HepG2 (cell line): ENCODE data around the gene KLHDC2. TPM values are rescaled to one million over a fixed set of nuclear protein-coding genes. Genes with fewer than 3 reads are reported as not detected.

Experiments
- ADNP ChIP-seq: sonication (generic); formaldehyde crosslinking; IDR thresholded peaks from 2 replicates; pipeline ENCODE4 v1.4.0; 2020; ENCODE audit warnings: missing genetic modification reagents
- EEA1 ChIP-seq: sonication (generic); formaldehyde crosslinking; IDR thresholded peaks from 2 replicates; pipeline ENCODE4 v1.5.1; 2020; ENCODE audit warnings: mild to moderate bottlenecking, missing genetic modification reagents, borderline replicate concordance
- EP300 ChIP-seq, 3 experiments: sonication (generic) in 1 of 3; formaldehyde crosslinking in 1 of 3; IDR thresholded peaks; 2 replicates each; pipeline versions ENCODE4 v1.5.1 to v1.6.1; 2011 to 2020; ENCODE audit warnings: low read depth in 2 of 3, low read length in 2 of 3, borderline replicate concordance in 1 of 3, improper control_type of control experiment in 1 of 3, mild to moderate bottlenecking in 1 of 3, missing genetic modification reagents in 1 of 3, moderate library complexity in 1 of 3
- FOXK2 ChIP-seq: fragments of 450-650 bp; IDR thresholded peaks from 2 replicates; pipeline ENCODE4 v1.6.1; 2016
- MATR3 ChIP-seq: sonication (generic); formaldehyde crosslinking; IDR thresholded peaks from 2 replicates; pipeline ENCODE4 v1.4.0; 2020; ENCODE audit warnings: missing genetic modification reagents
- NFE2L2 ChIP-seq: fragments of 150-350 bp; IDR thresholded peaks from 2 replicates; pipeline ENCODE4 v1.6.1; 2014; ENCODE audit warnings: low read length
- NR2F6 ChIP-seq, 2 experiments: IDR thresholded peaks; 2 replicates each; pipeline ENCODE4 v1.6.1; 2016; ENCODE audit warnings: antibody characterized with exemption in 1 of 2, mild to moderate bottlenecking in 1 of 2
- SMAD1 ChIP-seq: sonication (generic); formaldehyde crosslinking; IDR thresholded peaks from 2 replicates; pipeline ENCODE4 v1.4.0; 2020; ENCODE audit warnings: missing genetic modification reagents, low read depth, mild to moderate bottlenecking, borderline replicate concordance
- STAG1 ChIP-seq: sonication (generic); formaldehyde crosslinking; IDR thresholded peaks from 2 replicates; pipeline ENCODE4 v1.4.0; 2020; ENCODE audit warnings: missing genetic modification reagents
- TSC22D2 ChIP-seq: sonication (generic); formaldehyde crosslinking; IDR thresholded peaks from 2 replicates; pipeline ENCODE4 v1.5.1; 2020; ENCODE audit warnings: missing genetic modification reagents, mild to moderate bottlenecking, borderline replicate concordance
- ZBTB20 ChIP-seq: sonication (generic); formaldehyde crosslinking; IDR thresholded peaks from 2 replicates; pipeline ENCODE4 v1.8.1; 2023; ENCODE audit warnings: missing genetic modification reagents, low read depth, mild to moderate bottlenecking, borderline replicate concordance
- ZFP36 ChIP-seq: fragments of 150-350 bp; IDR thresholded peaks from 2 replicates; pipeline ENCODE4 v1.6.1; 2018; ENCODE audit warnings: borderline replicate concordance, low read length, low read depth; ENCODE audit not compliant: partially characterized antibody
- ZNF605 ChIP-seq: sonication (generic); formaldehyde crosslinking; IDR thresholded peaks from 2 replicates; pipeline ENCODE4 v1.8.0; 2022; ENCODE audit warnings: mild to moderate bottlenecking, missing genetic modification reagents
- ZNF7 ChIP-seq: IDR thresholded peaks from 2 replicates; pipeline ENCODE4 v1.6.1; 2016; ENCODE audit warnings: missing biosample characterization, missing genetic modification reagents
- ZNF781 ChIP-seq: sonication (generic); formaldehyde crosslinking; IDR thresholded peaks from 2 replicates; pipeline ENCODE4 v1.5.1; 2020; ENCODE audit warnings: borderline replicate concordance, mild to moderate bottlenecking, missing genetic modification reagents; ENCODE audit errors: not compliant biosample characterization
- polyA plus RNA-seq, 8 experiments: library from polyadenylated mRNA; depleted of rRNA in 3 of 8; stranded (reverse) in 7 of 8; unstranded in 1 of 8; fragments of >200 nt; fragmentation: Illumina TruSeq in 4 of 8; extraction: Trizol in 4 of 8; gene quantifications; 2 replicates each; pipeline versions ENCODE4 v1.2.1 to v1.2.3, GENCODE V29; 2011 to 2016; ENCODE audit warnings: low read depth in 4 of 8, missing spikeins in 1 of 8, mixed read lengths in 1 of 8; ENCODE audit not compliant: insufficient read depth in 1 of 8
- total RNA-seq, 5 experiments: library from RNA; depleted of rRNA; stranded (reverse); fragments of >200 nt; fragmentation: Illumina TruSeq; extraction: Trizol; gene quantifications; 2 replicates each; pipeline ENCODE4 v1.2.3, GENCODE V29; 2016; ENCODE audit warnings: low read depth in 1 of 5
- TF ChIP-seq, protein P1 (sequence below): sonication (generic); formaldehyde crosslinking; IDR thresholded peaks from 2 replicates; pipeline ENCODE4 v1.4.0; 2020; ENCODE audit warnings: missing genetic modification reagents, borderline replicate concordance
- TF ChIP-seq, protein P2 (sequence below): sonication (generic); formaldehyde crosslinking; IDR thresholded peaks from 2 replicates; pipeline ENCODE4 v1.4.0; 2020; ENCODE audit warnings: low read depth, mild to moderate bottlenecking, missing genetic modification reagents
- TF ChIP-seq, protein P3 (sequence below): sonication (generic); formaldehyde crosslinking; IDR thresholded peaks from 2 replicates; pipeline ENCODE4 v1.8.0; 2022; ENCODE audit warnings: mild to moderate bottlenecking, missing genetic modification reagents
- TF ChIP-seq, protein P4 (sequence below): sonication (generic); formaldehyde crosslinking; IDR thresholded peaks from 2 replicates; pipeline ENCODE4 v1.8.0; 2022; ENCODE audit warnings: missing genetic modification reagents, mild to moderate bottlenecking, moderate library complexity, borderline replicate concordance

The KLHDC2 gene
- total and polyA plus RNA-seq, 2 of the 13 experiments (the other 11 are each of a cell fraction or from before 2014, with no cell fraction given): 95.5 to 170 TPM

DNA sequence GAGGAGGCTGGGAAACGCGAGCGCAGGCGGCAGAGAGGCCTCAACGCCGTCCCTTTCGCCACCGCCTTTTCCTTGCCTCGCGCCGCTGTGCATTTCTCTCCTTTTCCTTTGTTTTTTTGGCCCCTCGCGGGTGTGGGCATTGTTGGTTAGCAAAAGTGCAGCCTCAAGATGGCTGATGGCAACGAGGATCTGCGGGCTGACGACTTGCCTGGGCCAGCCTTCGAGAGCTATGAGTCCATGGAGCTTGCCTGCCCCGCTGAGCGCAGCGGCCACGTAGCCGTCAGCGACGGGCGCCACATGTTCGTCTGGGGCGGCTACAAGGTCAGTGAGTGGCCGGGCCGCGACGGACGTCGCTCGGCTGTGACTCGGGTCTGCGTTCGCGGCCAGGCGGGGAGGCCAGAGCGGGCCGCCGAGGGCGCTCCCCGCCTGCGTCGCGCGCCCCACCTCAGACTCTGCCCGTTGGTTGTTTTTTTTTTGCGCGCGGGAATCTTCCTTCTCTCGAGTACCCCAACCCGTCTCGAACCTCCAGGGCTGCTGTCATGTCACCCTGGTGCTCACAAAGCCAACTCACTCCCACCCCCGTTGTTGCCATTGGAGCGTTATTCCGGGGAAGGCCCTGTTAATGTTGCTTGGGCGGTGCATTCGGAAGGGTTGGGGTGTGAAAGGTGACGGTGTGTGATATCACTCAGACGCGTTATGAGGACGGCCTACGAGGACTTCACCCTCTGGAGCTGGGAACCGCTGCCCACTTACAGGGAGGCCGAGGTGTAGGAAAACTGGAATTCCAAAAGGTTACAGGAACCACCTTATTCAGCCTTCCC is 558 bp downstream of the KLHDC2 start (continued):
- TF ChIP-seq, protein P1, sequence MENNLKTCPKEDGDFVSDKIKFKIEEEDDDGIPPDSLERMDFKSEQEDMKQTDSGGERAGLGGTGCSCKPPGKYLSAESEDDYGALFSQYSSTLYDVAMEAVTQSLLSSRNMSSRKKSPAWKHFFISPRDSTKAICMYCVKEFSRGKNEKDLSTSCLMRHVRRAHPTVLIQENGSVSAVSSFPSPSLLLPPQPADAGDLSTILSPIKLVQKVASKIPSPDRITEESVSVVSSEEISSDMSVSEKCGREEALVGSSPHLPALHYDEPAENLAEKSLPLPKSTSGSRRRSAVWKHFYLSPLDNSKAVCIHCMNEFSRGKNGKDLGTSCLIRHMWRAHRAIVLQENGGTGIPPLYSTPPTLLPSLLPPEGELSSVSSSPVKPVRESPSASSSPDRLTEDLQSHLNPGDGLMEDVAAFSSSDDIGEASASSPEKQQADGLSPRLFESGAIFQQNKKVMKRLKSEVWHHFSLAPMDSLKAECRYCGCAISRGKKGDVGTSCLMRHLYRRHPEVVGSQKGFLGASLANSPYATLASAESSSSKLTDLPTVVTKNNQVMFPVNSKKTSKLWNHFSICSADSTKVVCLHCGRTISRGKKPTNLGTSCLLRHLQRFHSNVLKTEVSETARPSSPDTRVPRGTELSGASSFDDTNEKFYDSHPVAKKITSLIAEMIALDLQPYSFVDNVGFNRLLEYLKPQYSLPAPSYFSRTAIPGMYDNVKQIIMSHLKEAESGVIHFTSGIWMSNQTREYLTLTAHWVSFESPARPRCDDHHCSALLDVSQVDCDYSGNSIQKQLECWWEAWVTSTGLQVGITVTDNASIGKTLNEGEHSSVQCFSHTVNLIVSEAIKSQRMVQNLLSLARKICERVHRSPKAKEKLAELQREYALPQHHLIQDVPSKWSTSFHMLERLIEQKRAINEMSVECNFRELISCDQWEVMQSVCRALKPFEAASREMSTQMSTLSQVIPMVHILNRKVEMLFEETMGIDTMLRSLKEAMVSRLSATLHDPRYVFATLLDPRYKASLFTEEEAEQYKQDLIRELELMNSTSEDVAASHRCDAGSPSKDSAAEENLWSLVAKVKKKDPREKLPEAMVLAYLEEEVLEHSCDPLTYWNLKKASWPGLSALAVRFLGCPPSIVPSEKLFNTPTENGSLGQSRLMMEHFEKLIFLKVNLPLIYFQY (CRISPR knock-in tag): no peak; the same call in 1 of the 2 replicates
- TF ChIP-seq ADNP (CRISPR knock-in tag) (no peak), EP300 (IDR thresholded peaks at IDR 0.05; ENCODE audit: low read depth in 2 of 2, low read length in 2 of 2) (no peak), EP300 (CRISPR knock-in tag; IDR thresholded peaks at IDR 0.05; ENCODE audit: borderline replicate concordance) (no peak; the same call in 1 of the 2 replicates), SMAD1 (CRISPR knock-in tag) (no peak), NR2F6 (IDR thresholded peaks at IDR 0.05) (no peak; the same call in 1 of the 2 replicates), NR2F6 (CRISPR knock-in tag; IDR thresholded peaks at IDR 0.05) (peak; percentile 3; the same call in 1 of the 2 replicates), ZBTB20 (no peak), ZNF605 (CRISPR knock-in tag) (no peak), STAG1 (CRISPR knock-in tag) (peak; percentile 3; the same call in 1 of the 2 replicates), MATR3 (CRISPR knock-in tag) (no peak), FOXK2 (no peak), ZNF781 (CRISPR knock-in tag) (no peak), ZFP36 (no peak), EEA1 (CRISPR knock-in tag) (no peak), NFE2L2 (no peak), ZNF7 (0 out of 2 replicates have a peak, but pooled peaks have one; percentile 37), TSC22D2 (CRISPR knock-in tag) (no peak)
- TF ChIP-seq, protein P2, sequence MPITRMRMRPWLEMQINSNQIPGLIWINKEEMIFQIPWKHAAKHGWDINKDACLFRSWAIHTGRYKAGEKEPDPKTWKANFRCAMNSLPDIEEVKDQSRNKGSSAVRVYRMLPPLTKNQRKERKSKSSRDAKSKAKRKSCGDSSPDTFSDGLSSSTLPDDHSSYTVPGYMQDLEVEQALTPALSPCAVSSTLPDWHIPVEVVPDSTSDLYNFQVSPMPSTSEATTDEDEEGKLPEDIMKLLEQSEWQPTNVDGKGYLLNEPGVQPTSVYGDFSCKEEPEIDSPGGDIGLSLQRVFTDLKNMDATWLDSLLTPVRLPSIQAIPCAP (CRISPR knock-in tag): no peak
- TF ChIP-seq, protein P3, sequence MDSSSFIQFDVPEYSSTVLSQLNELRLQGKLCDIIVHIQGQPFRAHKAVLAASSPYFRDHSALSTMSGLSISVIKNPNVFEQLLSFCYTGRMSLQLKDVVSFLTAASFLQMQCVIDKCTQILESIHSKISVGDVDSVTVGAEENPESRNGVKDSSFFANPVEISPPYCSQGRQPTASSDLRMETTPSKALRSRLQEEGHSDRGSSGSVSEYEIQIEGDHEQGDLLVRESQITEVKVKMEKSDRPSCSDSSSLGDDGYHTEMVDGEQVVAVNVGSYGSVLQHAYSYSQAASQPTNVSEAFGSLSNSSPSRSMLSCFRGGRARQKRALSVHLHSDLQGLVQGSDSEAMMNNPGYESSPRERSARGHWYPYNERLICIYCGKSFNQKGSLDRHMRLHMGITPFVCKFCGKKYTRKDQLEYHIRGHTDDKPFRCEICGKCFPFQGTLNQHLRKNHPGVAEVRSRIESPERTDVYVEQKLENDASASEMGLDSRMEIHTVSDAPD (CRISPR knock-in tag): no peak
- TF ChIP-seq, protein P4, sequence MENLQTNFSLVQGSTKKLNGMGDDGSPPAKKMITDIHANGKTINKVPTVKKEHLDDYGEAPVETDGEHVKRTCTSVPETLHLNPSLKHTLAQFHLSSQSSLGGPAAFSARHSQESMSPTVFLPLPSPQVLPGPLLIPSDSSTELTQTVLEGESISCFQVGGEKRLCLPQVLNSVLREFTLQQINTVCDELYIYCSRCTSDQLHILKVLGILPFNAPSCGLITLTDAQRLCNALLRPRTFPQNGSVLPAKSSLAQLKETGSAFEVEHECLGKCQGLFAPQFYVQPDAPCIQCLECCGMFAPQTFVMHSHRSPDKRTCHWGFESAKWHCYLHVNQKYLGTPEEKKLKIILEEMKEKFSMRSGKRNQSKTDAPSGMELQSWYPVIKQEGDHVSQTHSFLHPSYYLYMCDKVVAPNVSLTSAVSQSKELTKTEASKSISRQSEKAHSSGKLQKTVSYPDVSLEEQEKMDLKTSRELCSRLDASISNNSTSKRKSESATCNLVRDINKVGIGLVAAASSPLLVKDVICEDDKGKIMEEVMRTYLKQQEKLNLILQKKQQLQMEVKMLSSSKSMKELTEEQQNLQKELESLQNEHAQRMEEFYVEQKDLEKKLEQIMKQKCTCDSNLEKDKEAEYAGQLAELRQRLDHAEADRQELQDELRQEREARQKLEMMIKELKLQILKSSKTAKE (CRISPR knock-in tag): no peak
